GM18519 (cell line): Measurements from ENCODE around the gene DMRTC1.
"Not testable (repeated sequence)": the region's sequence is repeated elsewhere in the genome, so short reads cannot be mapped to it uniquely, and the experiment has no call there.

Source experiments
- ATAC-seq: cut with Tn5 transposase; IDR thresholded peaks from one replicate; pipeline ENCODE4 v1.9.1; 2021; ENCODE audit warnings: mild to moderate bottlenecking, moderate library complexity; ENCODE audit not compliant: unreplicated experiment, low FRiP score

Gene DMRTC1

GRCh38 chrX:72943819-72944169, at the start of gene DMRTC1:
DMRTC1 (minus strand) TSS chrX:72943837; CDS start chrX:72875694, 68,143 bp downstream.
- ATAC-seq: peak; percentile 89

- not testable (repeated sequence) for ATAC-seq
Observed at GRCh38 chrX:72980894-72981469, 37.3 kb upstream of the DMRTC1 start.

DNA sequence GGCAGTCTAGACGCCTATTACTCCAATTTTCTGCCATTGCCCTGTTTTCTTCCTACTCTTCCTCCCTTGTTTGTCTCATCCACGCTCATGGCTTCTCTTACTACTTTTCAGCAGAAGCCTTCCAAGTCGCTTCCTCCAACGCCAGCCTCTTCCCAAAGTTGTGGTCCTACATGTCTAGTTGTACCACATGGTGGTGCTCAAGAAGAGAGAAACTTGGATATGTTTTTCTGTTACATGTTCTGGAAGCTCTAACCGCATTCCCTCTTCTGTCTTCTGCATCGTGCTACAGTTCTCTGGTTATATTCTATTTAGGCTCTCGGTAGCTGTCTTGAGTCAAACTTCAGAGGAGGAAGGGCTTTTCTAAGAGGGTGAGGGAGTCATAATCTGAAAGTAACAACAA, 31.2 kb upstream of the DMRTC1 start:
- not testable (repeated sequence) for ATAC-seq

- not testable (repeated sequence) for ATAC-seq
Observed at GRCh38 chrX:72971859-72972258, 28.2 kb upstream of the DMRTC1 start.

GRCh38 chrX:72959971-72960370, 16.3 kb upstream of the DMRTC1 start:
- not testable (repeated sequence) for ATAC-seq

GRCh38 chrX:72943035-72943818, 410 bp downstream of the DMRTC1 start:
- ATAC-seq: peak; percentile 79

DNA sequence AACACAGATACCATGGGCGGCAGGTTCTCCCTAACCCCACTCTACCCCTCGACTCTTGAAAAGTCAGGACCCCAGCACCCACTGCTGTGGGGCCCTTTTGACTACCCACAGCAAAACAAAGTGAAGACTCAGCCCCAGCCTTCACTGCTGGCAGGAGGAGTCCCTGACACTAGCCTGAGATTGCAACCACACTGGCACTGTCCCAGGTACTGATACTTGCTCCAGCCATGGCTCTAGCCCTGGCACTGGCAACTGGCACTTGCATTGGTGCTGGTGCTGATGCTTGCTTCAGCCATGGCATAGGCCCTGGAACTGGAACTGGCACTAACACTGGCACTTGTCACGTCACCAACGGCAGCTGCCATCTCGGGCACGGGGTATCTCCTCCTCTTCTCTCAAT, 1.4 kb downstream of the DMRTC1 start:
- ATAC-seq: not testable (repeated sequence)

DNA sequence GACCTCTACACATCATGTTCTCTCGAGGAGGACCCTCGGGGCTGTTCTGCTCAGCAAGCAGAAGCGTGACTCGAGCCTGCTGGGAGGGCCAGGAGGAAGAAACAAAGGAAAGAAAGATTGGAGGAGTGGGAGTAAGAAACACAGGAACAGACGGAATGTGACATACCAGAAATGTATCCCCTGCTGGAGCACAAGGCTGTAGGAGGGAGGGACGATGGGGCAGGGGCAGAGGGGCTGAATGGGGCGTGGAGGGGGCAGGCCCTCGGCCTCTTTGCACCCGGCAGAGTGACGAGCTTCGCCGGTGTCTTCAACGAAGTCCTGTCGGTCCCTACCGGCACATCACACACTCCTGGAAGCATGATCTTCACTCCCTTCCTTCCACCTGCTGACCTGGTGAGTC, 5.7 kb downstream of the DMRTC1 start, which contains the start of gene FAM236A:
TSS of gene FAM236A (plus strand) at position 301 of the 400 bp plus-strand sequence. CDS start at position 358, 57 bp downstream.
- not testable (repeated sequence) for ATAC-seq

DNA sequence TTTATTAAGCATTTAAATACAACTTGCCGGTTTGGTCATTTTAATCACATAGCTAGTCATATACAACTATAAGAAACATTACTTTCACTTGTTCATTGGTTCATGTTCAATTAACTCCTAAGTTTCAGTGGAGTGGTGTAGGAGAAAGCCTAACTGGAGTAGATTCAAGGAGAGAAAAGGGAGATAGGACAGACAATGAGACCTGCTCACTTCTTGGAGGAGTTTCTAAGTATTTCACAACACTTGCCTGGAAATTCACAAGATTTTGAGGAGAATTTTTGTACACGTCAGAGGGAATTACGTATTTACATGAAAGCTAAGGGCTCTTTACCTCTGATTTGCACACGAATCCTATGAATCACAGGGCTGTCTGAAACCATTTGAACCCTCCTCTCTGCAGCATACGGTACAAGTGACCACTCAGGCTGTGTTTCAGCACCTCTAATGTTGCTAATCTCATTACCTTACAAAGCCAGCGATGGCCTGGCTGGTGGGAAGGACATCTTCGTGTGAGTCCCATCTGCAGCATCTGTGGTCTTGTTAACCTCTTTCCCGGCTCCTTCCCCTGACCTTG, 6.7 kb downstream of the DMRTC1 start:
- ATAC-seq: not testable (repeated sequence)

GRCh38 chrX:72936455-72936854, 7.2 kb downstream of the DMRTC1 start:
- ATAC-seq: not testable (repeated sequence)

GRCh38 chrX:72932283-72932682, 11.4 kb downstream of the DMRTC1 start:
- not testable (repeated sequence) for ATAC-seq

DNA sequence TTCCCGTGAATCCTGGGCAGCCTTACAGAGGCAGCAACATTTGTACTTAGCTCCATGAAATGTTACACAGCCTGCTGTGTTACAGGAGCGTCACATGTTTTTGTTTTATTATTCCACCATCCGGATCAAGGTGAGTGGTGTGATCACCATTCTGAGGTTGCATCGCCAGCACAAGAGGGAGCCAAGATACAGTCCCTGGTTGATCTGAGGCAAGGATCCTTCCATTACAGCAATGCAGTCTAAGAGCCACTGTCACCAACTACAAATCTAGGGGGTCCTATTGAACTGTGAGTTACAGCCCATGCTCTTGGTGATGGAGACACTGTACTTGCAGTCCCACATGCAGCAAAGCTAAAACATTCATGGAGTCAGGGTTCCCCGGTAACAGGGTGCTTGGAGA, 27.5 kb downstream of the DMRTC1 start:
- ATAC-seq: not testable (repeated sequence)

DNA sequence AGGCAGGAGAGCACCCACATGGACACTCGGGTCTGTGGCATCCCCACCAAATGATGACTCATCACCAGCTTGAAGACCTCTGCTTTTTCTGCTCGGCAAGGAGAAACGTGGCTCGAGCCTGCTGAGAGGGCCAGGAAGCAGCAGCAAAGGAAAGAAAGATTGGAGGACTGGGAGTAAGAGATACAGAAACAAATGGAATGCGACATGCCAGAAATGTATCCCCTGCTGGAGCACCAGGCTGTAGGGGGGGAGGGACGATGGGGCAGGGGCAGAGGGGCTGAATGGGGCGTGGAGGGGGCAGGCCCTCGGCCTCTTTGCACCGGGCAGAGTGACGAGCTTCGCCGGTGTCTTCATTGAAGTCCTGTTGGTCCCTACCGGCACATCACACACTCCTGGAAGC, 31.3 kb downstream of the DMRTC1 start, which contains the start of gene FAM236C:
TSS of gene FAM236C (plus strand) at position 301 of the 400 bp plus-strand sequence. CDS start 100 bp downstream, outside the sequence.
- ATAC-seq: not testable (repeated sequence)

DNA sequence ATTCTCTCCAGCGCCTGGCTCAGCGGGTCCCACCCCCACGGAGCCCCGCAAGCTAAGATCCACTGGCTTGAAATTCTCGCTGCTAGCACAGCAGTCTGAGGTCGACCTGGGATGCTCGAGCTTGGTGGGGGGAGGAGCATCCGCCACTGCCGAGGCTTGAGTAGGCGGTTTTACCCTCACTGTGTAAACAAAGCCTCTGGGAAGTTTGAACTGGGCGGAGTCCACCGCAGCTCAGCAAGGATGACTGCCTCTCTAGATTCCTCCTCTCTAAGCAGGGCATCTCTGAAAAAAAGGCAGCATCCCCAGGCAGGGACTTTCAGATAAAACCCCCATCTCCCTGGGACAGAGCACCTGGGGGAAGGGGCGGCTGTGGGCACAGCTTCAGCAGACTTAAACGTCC, 53.9 kb downstream of the DMRTC1 start:
- not testable (repeated sequence) for ATAC-seq

GRCh38 chrX:72882898-72883297, 60.7 kb downstream of the DMRTC1 start:
- not testable (repeated sequence) for ATAC-seq

DNA sequence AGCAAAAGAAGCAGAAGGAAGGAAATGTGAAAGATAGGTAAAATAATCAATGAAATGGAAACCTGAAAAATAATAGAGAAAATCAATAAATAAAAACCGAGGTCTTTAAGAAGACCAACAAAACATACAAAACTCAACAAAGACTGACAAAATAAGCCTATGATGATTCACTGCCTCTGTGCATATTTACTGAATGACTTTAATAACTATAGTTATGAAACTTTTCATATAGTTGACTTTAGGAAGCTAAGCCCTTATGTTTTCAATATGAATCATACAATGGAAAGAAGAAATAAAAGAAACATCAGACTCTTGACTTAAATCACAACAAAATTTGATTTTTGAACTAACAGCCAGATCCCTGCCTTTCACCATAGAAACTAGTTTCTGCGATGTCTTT, 106.1 kb downstream of the DMRTC1 start:
- ATAC-seq: not testable (repeated sequence)

DNA sequence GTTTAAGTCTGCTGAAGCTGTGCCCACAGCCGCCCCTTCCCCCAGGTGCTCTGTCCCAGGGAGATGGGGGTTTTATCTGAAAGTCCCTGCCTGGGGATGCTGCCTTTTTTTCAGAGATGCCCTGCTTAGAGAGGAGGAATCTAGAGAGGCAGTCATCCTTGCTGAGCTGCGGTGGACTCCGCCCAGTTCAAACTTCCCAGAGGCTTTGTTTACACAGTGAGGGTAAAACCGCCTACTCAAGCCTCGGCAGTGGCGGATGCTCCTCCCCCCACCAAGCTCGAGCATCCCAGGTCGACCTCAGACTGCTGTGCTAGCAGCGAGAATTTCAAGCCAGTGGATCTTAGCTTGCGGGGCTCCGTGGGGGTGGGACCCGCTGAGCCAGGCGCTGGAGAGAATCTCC, 112.9 kb downstream of the DMRTC1 start:
- not testable (repeated sequence) for ATAC-seq
